GM13976 (cell line): Measurements from ENCODE around the gene TRIM67.

Source experiments
- DNase-seq: peaks from one replicate; pipeline ENCODE4 v3.0.0; 2012; ENCODE audit warnings: low spot score
- in situ Hi-C: fragments of 300-500 bp; cut with MboI; formaldehyde crosslinking; loops from one replicate; pipeline ENCODE4 v1.12.0; 2022; ENCODE audit warnings: low sequenced_read_pairs, mixed read lengths, inconsistent platforms; ENCODE audit not compliant: unreplicated experiment
- TF ChIP-seq, protein P1 (sequence below): IDR thresholded peaks from 2 replicates; pipeline ENCODE4 v1.5.1; 2012; ENCODE audit warnings: borderline replicate concordance, mild to moderate bottlenecking; ENCODE audit not compliant: insufficient read depth; ENCODE audit errors: extremely low read depth, missing control alignments, control extremely low read depth

TRIM67 gene

DNA sequence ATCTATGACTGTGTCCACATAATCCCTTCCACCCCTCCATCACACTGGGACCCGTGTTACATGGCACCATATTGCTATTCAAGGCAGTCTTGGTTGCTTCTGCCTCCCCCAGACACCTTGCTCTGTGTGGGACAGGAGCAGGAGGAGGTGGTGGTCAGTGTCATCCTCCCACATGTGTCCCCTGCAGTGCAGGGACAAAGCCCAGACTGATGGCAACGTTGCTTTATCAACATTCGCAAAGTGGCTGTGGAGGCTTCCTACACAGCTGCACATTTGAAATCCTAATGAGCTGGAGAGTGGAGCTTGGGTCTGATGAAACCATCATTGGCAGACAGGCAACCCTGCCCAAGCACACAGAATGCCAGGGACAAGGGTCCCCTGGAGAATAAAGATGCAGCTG lies 26.2 kb downstream of the TRIM67 start:
- DNase-seq: no peak
- in situ Hi-C loops: no loop called here
- TF ChIP-seq, protein P1, sequence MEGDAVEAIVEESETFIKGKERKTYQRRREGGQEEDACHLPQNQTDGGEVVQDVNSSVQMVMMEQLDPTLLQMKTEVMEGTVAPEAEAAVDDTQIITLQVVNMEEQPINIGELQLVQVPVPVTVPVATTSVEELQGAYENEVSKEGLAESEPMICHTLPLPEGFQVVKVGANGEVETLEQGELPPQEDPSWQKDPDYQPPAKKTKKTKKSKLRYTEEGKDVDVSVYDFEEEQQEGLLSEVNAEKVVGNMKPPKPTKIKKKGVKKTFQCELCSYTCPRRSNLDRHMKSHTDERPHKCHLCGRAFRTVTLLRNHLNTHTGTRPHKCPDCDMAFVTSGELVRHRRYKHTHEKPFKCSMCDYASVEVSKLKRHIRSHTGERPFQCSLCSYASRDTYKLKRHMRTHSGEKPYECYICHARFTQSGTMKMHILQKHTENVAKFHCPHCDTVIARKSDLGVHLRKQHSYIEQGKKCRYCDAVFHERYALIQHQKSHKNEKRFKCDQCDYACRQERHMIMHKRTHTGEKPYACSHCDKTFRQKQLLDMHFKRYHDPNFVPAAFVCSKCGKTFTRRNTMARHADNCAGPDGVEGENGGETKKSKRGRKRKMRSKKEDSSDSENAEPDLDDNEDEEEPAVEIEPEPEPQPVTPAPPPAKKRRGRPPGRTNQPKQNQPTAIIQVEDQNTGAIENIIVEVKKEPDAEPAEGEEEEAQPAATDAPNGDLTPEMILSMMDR: no peak

DNA sequence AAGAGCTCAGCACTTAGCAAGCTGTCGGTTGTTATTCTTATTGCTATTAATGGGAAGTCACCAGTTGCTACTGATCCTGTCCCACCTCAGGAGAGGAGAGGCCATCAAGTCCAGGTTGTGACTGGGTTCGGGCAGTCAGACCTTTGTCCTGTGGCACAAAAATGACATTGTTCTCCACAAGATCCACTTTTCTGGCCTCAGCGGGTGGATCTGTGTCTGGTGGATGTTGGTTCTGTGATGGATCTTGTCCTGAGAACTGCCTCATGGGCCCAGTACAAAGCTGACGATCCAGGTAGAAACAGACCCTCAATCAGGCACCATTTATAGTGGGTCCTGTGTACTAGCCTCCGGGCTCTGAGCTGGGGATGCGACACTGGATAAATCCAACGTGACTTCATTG lies 26.9 kb downstream of the TRIM67 start:
- no peak for DNase-seq
- TF ChIP-seq, protein P1: no peak
- in situ Hi-C loops: no loop called here

DNA sequence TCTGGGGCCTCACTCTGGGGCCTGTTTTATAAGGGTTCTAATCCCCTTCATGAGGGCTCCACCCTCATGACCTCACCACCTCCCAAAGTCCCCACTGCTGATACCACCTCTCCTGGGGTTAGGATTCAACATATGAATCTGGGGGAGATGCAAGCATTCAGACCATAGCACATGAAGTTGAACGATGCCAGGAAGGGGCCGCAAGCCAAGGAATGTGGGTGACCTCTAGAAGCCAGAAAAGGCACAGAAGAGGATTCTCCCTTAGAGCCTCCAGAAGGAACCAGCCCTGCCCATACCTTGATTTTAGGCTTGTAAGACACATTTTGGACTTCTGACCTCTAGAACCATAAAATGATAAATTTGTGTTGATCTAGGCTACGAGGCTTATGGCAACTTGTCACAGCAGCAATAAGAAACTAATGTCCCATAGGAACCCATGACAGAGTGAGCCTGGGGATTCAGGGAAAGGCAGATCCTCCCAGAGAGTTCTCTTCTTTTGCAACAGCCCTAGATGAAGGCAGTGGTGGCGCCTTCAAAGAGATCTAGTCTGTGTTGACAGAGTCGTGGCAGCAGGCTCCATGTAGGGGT lies 27.9 kb downstream of the TRIM67 start:
- in situ Hi-C loops: no loop called here
- DNase-seq: no peak
- TF ChIP-seq, protein P1: no peak

DNA sequence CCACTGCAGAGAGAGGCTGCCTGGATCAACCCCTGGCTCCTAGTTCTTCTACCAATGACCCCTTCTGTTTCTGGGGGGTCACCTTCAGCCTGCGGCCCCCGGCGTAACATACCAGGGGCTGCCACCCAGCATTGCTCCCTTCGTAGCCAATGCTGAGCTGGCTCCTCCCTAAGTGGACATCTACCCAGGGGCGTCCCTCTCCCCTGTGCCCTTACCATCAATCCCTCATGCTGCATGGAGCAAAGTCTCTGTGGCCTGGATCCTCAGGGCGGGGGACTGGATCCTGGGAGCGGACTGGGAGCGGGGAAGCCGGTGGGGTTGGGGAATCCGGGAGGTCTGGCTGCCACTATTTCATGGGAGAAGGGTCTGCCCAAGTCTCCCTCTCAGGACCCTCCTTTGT lies 28.6 kb downstream of the TRIM67 start:
- TF ChIP-seq, protein P1: no peak
- in situ Hi-C loops: no loop called here
- DNase-seq: peak; percentile 15

DNA sequence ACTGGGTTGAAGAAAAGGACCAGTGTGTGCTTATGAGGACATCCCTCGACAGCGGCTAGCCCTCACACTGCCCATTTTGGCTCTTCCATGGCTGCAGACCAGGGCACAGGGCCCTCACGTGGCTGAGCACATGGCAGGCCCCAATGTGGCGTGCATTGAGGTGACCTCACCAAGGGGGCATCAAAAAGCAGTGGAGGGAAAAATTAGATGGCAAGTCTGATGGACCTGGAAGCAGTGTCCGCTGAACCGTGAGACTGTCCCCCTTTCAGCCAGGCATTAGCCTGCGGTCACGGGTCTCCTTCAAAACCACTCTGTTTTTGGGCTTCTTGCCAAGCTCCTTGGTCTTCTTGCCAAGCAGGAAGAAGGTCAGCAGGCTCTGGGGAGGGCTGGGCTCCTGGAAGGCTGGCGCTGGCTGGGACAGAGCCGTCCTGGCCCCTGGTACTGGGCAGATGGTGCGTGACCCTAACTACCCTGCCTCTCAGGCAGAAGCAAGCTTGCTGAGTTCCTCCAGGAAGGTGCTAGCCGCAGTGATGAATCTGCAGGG lies 30.8 kb downstream of the TRIM67 start:
- in situ Hi-C loops: no loop called here
- TF ChIP-seq, protein P1: no peak
- DNase-seq: peak; percentile 7

DNA sequence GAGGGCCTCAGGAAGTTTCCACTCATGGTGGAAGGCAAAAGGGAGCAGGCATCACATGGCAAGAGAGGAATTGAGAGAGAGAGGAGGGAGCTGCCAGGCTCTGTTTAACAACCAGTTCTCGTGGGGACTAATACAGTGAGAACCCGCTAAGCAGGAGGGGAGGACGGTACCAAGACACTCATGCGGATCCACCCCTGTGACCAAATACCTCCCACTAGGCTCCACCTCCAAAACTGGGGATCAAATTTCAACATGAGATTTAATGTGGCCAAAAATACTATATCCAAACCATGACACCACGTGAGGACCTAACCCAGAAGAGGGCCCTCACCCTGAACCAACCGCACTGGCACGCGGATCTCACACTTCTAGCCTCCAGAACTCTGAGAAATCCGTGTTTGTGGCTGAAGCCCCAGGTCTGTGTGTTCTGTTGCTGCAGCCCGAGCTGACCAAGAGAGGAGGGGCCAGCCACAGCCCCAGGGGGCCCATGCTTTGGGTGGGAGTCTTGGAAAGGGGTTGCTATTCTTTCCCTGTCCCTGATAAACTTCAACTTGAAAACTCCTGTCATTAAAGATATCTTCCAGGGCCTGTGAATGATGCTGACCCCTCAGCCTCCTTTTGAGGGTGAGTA lies 32.0 kb downstream of the TRIM67 start:
- in situ Hi-C loops: no loop called here
- DNase-seq: no peak
- TF ChIP-seq, protein P1: no peak
